RKO (cell line): ENCODE results near the gene TUBB1.
A peak's percentile ranks its signal among the peaks of the same experiment; 100 is the strongest.
"Not testable (repeated sequence)": the region's sequence is repeated elsewhere in the genome, so short reads cannot be mapped to it uniquely, and the experiment has no call there.

ENCODE experiments used
- DNase-seq: peaks from one replicate; pipeline ENCODE4 v3.0.0-alpha.2; 2016; ENCODE audit warnings: low spot score

The TUBB1 gene

GRCh38 chr20:59022754-59023153 is 3.5 kb downstream of the TUBB1 start:
- no peak for DNase-seq

- DNase-seq = no peak
Observed at GRCh38 chr20:59023616-59024015, 4.4 kb downstream of the TUBB1 start.

GRCh38 chr20:59024111-59024530 is 4.9 kb downstream of the TUBB1 start:
- no peak for DNase-seq

- no peak for DNase-seq
Observed at GRCh38 chr20:59025086-59025485, 5.9 kb downstream of the TUBB1 start.

- no peak for DNase-seq
Observed at GRCh38 chr20:59025511-59025910, 6.3 kb downstream of the TUBB1 start.

GRCh38 chr20:59026904-59027740 is 7.9 kb downstream of the TUBB1 start:
- DNase-seq = no peak

- DNase-seq = peak; percentile 23
Observed at GRCh38 chr20:59027741-59028320, 8.6 kb downstream of the TUBB1 start.

- peak; percentile 24 for DNase-seq
Observed at GRCh38 chr20:59028812-59029211, 9.6 kb downstream of the TUBB1 start.

GRCh38 chr20:59030911-59031563 is 11.8 kb downstream of the TUBB1 start:
- peak; percentile 24 for DNase-seq

GRCh38 chr20:59031564-59032022 is 12.4 kb downstream of the TUBB1 start:
- peak; percentile 33 for DNase-seq

- DNase-seq = peak; percentile 98
Observed at GRCh38 chr20:59032023-59032712, 12.9 kb downstream of the TUBB1 start, which contains the start of gene ATP5F1E. Gene ATP5F1E (minus strand): TSS chr20:59032335. CDS start chr20:59032251, 84 bp downstream.

GRCh38 chr20:59032713-59033059 is 13.5 kb downstream of the TUBB1 start:
- DNase-seq = peak; percentile 86

- no peak for DNase-seq
Observed at GRCh38 chr20:59033093-59033492, 13.9 kb downstream of the TUBB1 start.

GRCh38 chr20:59033616-59034165 is 14.5 kb downstream of the TUBB1 start:
- DNase-seq = no peak

- no peak for DNase-seq
Observed at GRCh38 chr20:59035381-59035780, 16.2 kb downstream of the TUBB1 start.

GRCh38 chr20:59037386-59037785 is 18.2 kb downstream of the TUBB1 start:
- no peak for DNase-seq

- DNase-seq = peak; percentile 56
Observed at GRCh38 chr20:59039233-59039632, 20.0 kb downstream of the TUBB1 start.

- DNase-seq = no peak
Observed at GRCh38 chr20:59040667-59041066, 21.4 kb downstream of the TUBB1 start.

- DNase-seq = not testable (repeated sequence)
Observed at GRCh38 chr20:59041487-59041886, 22.3 kb downstream of the TUBB1 start.

GRCh38 chr20:59042151-59042795 is 23.0 kb downstream of the TUBB1 start, which contains the start of gene PRELID3B:
Gene PRELID3B (minus strand): TSS chr20:59042786. CDS start chr20:59042730, 56 bp downstream.
- peak; percentile 65 for DNase-seq
